ENCODE data around the gene CAPN5. TPM values are rescaled to one million over a fixed set of nuclear protein-coding genes. Genes with fewer than 3 reads are reported as not detected.
"Not testable (repeated sequence)": the region's sequence is repeated elsewhere in the genome, so short reads cannot be mapped to it uniquely, and the experiment has no call there.

The CAPN5 gene
- total RNA-seq, 1 experiment from 2014 or later: 10.4 TPM

DNA sequence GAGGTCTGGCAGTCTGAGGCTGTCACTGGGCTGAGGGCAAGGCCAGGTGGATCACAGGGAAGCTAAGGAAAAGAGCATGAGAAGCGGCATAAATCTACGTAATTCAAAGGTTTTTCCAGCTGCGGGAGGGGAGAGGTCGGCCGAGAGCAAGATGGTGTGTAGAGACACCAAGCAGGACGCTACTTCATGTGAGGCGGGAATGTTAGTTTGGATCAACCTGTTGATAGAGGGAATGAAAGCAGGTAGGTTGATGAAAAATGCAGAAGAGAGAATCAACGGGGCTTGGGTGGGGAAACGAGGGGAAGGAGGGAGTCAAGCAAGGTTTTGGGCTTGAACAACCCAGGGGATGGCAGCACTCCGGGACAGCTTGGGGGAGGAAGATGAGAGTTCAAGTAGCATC, 29.7 kb upstream of the CAPN5 start:
- DNase-seq (ENCODE audit: low read depth in 1 of 2, low spot score in 2 of 2): no peak
- Histone ChIP-seq H3K9me3 (replicated peaks) (no peaks in the 10 kb centered on the region), H3K27me3 (replicated peaks) (no peaks in the 10 kb centered on the region), H3K4me1 (replicated peaks) (peaks cover 19% of the 10 kb centered on the region), H3K27ac (no peak overlapping the region), H3K4me3 (no peak overlapping the region), H3K36me3 (no peaks in the 10 kb centered on the region)

GRCh38 chr11:77038029-77038824, 28.5 kb upstream of the CAPN5 start:
- Histone ChIP-seq H3K9me3 (replicated peaks) (no peaks in the 10 kb centered on the region), H3K36me3 (no peaks in the 10 kb centered on the region), H3K27ac (peak overlapping the region; percentile 51), H3K27me3 (replicated peaks) (no peaks in the 10 kb centered on the region), H3K4me3 (no peak overlapping the region), H3K4me1 (replicated peaks) (peaks cover 19% of the 10 kb centered on the region)
- DNase-seq (ENCODE audit: low read depth in 1 of 2, low spot score in 2 of 2): peak; percentile 56 to 59

GRCh38 chr11:77038825-77039326, 27.9 kb upstream of the CAPN5 start:
- Histone ChIP-seq H3K27me3 (replicated peaks) (no peaks in the 10 kb centered on the region), H3K36me3 (no peaks in the 10 kb centered on the region), H3K27ac (peak overlapping the region; percentile 51), H3K4me3 (no peak overlapping the region), H3K4me1 (replicated peaks) (peaks cover 19% of the 10 kb centered on the region), H3K9me3 (replicated peaks) (no peaks in the 10 kb centered on the region)
- peak in 1 of 2 experiments; percentile 51 for DNase-seq (ENCODE audit: low read depth in 1 of 2, low spot score in 2 of 2)

GRCh38 chr11:77039491-77040400, 27.0 kb upstream of the CAPN5 start:
- H3K36me3 ChIP-seq: no peaks in the 10 kb centered on the region
- DNase-seq (ENCODE audit: low read depth in 1 of 2, low spot score in 2 of 2): peak in 1 of 2 experiments; percentile 10
- peak overlapping the region; percentile 51; the same call in 1 of the 2 replicates for H3K27ac ChIP-seq
- H3K4me1 ChIP-seq (replicated peaks): peaks cover 19% of the 10 kb centered on the region
- no peak overlapping the region for H3K4me3 ChIP-seq
- H3K27me3 ChIP-seq (replicated peaks): no peaks in the 10 kb centered on the region
- H3K9me3 ChIP-seq (replicated peaks): no peaks in the 10 kb centered on the region

- no peaks in the 10 kb centered on the region for H3K27me3 ChIP-seq (replicated peaks)
- no peaks in the 10 kb centered on the region for H3K36me3 ChIP-seq
- H3K27ac ChIP-seq: no peak overlapping the region
- peaks cover 19% of the 10 kb centered on the region for H3K4me1 ChIP-seq (replicated peaks)
- DNase-seq (ENCODE audit: low read depth in 1 of 2, low spot score in 2 of 2): no peak
- H3K9me3 ChIP-seq (replicated peaks): no peaks in the 10 kb centered on the region
- no peak overlapping the region for H3K4me3 ChIP-seq
Observed at GRCh38 chr11:77040401-77040777, 26.4 kb upstream of the CAPN5 start.

- Histone ChIP-seq H3K4me1 (replicated peaks) (peaks cover 21% of the 10 kb centered on the region), H3K4me3 (no peak overlapping the region), H3K36me3 (no peaks in the 10 kb centered on the region), H3K27ac (no peak overlapping the region), H3K27me3 (replicated peaks) (no peaks in the 10 kb centered on the region), H3K9me3 (replicated peaks) (no peaks in the 10 kb centered on the region)
- no peak for DNase-seq (ENCODE audit: low read depth in 1 of 2, low spot score in 2 of 2)
Observed at GRCh38 chr11:77040889-77041288, 25.9 kb upstream of the CAPN5 start.

DNA sequence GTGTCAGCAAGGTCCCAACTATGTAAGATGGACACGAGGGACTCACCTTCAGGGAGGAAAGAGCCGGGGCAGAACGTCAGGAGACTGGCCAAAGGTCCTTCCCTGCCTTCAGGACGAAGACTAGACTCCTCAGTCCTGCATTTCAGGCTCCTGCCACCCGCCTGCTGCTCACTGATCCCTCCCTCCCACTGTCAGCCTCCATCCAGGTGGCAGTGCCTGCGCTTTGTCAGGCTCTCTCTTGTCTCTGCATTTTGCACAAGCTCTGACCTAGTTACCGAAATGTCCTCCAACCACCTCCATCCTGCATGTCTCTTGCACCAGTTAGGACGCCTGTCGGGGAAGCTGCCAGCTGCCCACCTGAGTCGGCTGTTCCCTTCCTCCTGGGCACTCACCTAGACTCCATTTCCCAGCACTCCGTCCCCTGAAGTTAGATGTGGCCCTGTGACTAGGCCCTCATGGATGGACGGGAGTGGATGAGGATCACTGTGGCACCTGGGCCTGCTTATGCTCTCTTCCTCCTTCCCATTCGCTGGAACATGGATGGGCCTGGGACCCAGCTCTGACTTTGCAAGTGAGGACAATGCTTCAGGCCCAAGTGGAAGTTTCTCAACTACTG, 24.6 kb upstream of the CAPN5 start:
- no peak overlapping the region for H3K27ac ChIP-seq
- no peak overlapping the region for H3K4me3 ChIP-seq
- no peaks in the 10 kb centered on the region for H3K9me3 ChIP-seq (replicated peaks)
- DNase-seq (ENCODE audit: low read depth in 1 of 2, low spot score in 2 of 2): no peak
- H3K27me3 ChIP-seq (replicated peaks): no peaks in the 10 kb centered on the region
- H3K4me1 ChIP-seq (replicated peaks): peaks cover 28% of the 10 kb centered on the region
- no peaks in the 10 kb centered on the region for H3K36me3 ChIP-seq

DNA sequence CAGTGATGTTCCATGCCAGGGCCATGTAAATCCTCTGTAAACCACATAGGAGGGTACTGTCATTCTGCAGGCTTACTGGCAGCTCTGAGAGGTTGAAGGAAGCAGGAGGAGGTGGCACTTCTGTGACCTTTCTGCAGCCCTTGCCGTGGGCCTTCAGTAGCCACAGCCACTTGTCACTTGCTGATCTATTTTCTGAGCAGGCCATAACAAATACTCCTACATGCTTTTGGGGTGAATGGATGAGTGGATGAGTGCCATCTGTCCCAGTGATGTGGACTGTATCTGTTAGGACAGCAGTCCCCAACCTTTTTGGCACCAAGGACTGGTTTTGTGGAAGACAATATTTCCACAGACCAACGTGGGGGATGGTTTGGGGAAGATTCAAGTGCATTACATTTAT, 22.4 kb upstream of the CAPN5 start:
- Histone ChIP-seq H3K27ac (no peak overlapping the region), H3K27me3 (replicated peaks) (no peaks in the 10 kb centered on the region), H3K4me1 (replicated peaks) (peaks cover 17% of the 10 kb centered on the region), H3K4me3 (no peak overlapping the region), H3K36me3 (no peaks in the 10 kb centered on the region), H3K9me3 (replicated peaks) (no peaks in the 10 kb centered on the region)
- no peak for DNase-seq (ENCODE audit: low read depth in 1 of 2, low spot score in 2 of 2)

DNA sequence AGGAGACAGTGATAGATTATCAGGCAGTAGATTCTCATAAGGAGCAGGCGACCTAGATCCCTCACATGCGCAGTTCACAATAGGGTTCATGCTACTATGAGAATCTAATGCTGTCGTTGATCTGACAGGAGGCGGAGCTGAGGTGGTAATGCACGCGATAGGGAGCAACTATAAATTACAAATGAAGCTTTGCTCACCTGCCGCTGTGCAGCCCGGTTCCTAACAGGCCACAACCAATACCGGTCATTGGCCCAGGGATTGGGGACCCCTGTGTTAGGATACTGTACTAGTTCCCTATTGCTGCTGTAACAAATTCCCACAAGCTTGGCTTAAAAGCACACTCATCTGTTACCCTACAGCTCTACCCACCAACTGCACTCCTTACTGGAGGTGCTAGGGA, 21.9 kb upstream of the CAPN5 start:
- Histone ChIP-seq H3K4me1 (replicated peaks) (peaks cover 12% of the 10 kb centered on the region), H3K9me3 (replicated peaks) (no peaks in the 10 kb centered on the region), H3K36me3 (no peaks in the 10 kb centered on the region), H3K27me3 (replicated peaks) (no peaks in the 10 kb centered on the region), H3K4me3 (no peak overlapping the region), H3K27ac (no peak overlapping the region)
- DNase-seq (ENCODE audit: low read depth in 1 of 2, low spot score in 2 of 2): no peak

DNA sequence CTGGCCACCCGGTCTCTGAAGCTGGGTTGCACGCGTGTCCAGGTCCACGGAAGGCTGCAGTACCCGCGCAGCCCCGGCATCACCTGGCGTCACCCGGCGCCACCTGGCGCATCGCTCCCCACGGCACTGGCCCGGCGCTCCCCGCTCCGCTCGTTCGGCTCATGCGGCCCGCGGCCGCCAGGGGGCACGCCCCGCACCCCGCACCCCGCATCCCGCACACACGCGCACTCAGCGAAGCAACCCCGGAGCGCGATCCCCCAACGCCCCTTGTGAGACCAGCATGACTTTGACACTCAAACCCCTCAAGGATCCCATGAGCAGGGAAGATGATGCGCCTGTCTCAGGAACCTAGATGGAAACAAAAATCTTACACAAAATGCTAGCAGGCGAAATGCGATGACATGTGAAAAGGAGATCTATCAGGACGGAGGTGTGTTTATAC, 20.7 kb upstream of the CAPN5 start:
- Histone ChIP-seq H3K27ac (no peak overlapping the region), H3K4me1 (replicated peaks) (peaks cover 10% of the 10 kb centered on the region), H3K4me3 (peak overlapping the region; percentile 18; the same call in 1 of the 2 replicates), H3K27me3 (replicated peaks) (no peaks in the 10 kb centered on the region), H3K36me3 (no peaks in the 10 kb centered on the region), H3K9me3 (replicated peaks) (no peaks in the 10 kb centered on the region)
- peak in 1 of 2 experiments; percentile 42 for DNase-seq (ENCODE audit: low read depth in 1 of 2, low spot score in 2 of 2)

GRCh38 chr11:77047007-77047927, 19.5 kb upstream of the CAPN5 start:
- Histone ChIP-seq H3K9me3 (replicated peaks) (no peaks in the 10 kb centered on the region), H3K4me1 (replicated peaks) (peaks cover 10% of the 10 kb centered on the region; the same call in 1 of the 2 replicates), H3K36me3 (no peaks in the 10 kb centered on the region), H3K4me3 (peak overlapping the region; percentile 25), H3K27me3 (replicated peaks) (no peaks in the 10 kb centered on the region), H3K27ac (no peak overlapping the region)
- DNase-seq (ENCODE audit: low read depth in 1 of 2, low spot score in 2 of 2): peak; percentile 68 to 86

- DNase-seq (ENCODE audit: low read depth in 1 of 2, low spot score in 2 of 2): not testable (repeated sequence)
Observed at GRCh38 chr11:77047928-77048446, 18.8 kb upstream of the CAPN5 start.

More at GRCh38 chr11:77047928-77048446, 18.8 kb upstream of the CAPN5 start:
- not testable (repeated sequence) for H3K9me3 ChIP-seq (replicated peaks); H3K27ac ChIP-seq; H3K4me3 ChIP-seq; H3K27me3 ChIP-seq (replicated peaks); H3K36me3 ChIP-seq
- H3K4me1 ChIP-seq (replicated peaks): peaks cover 10% of the 10 kb centered on the region; the same call in 1 of the 2 replicates
